HG03439 (cell line): ENCODE measurements around the gene USF2.
"Not testable (repeated sequence)": the region's sequence is repeated elsewhere in the genome, so short reads cannot be mapped to it uniquely, and the experiment has no call there.

ENCODE experiments used
- ATAC-seq: cut with Tn5 transposase; IDR thresholded peaks from one replicate; pipeline ENCODE4 v1.9.1; 2021; ENCODE audit warnings: mild to moderate bottlenecking, moderate library complexity; ENCODE audit not compliant: unreplicated experiment

Gene USF2

GRCh38 chr19:35284153-35285094, 15.7 kb downstream of the USF2 start:
- no peak for ATAC-seq

- no peak for ATAC-seq
Observed at GRCh38 chr19:35285095-35285449, 16.3 kb downstream of the USF2 start.

- ATAC-seq = not testable (repeated sequence)
Observed at GRCh38 chr19:35285465-35285864, 16.7 kb downstream of the USF2 start.

- not testable (repeated sequence) for ATAC-seq
Observed at GRCh38 chr19:35286101-35286500, 17.3 kb downstream of the USF2 start.

GRCh38 chr19:35287713-35288112, 19.0 kb downstream of the USF2 start:
- ATAC-seq = no peak

- no peak for ATAC-seq
Observed at GRCh38 chr19:35288331-35288730, 19.6 kb downstream of the USF2 start.

GRCh38 chr19:35288906-35289305, 20.1 kb downstream of the USF2 start:
- ATAC-seq = no peak

- ATAC-seq = no peak
Observed at GRCh38 chr19:35290381-35291127, 21.8 kb downstream of the USF2 start.

- no peak for ATAC-seq
Observed at GRCh38 chr19:35291259-35291658, 22.5 kb downstream of the USF2 start.

- ATAC-seq = no peak
Observed at GRCh38 chr19:35291916-35292315, 23.2 kb downstream of the USF2 start, which contains the start of gene MAG. TSS of gene MAG (plus strand) at chr19:35292161. CDS start at chr19:35295409, 3,248 bp downstream.

GRCh38 chr19:35292421-35293362, 23.9 kb downstream of the USF2 start:
- ATAC-seq = no peak

- ATAC-seq = no peak
Observed at GRCh38 chr19:35293363-35293739, 24.6 kb downstream of the USF2 start.

- no peak for ATAC-seq
Observed at GRCh38 chr19:35293808-35294207, 25.0 kb downstream of the USF2 start.

- ATAC-seq = no peak
Observed at GRCh38 chr19:35294328-35294727, 25.6 kb downstream of the USF2 start.

- ATAC-seq = no peak
Observed at GRCh38 chr19:35294859-35295791, 26.4 kb downstream of the USF2 start.

GRCh38 chr19:35295792-35296462, 27.2 kb downstream of the USF2 start:
- no peak for ATAC-seq

- ATAC-seq = no peak
Observed at GRCh38 chr19:35296644-35297514, 28.1 kb downstream of the USF2 start.

GRCh38 chr19:35297515-35297848, 28.7 kb downstream of the USF2 start:
- no peak for ATAC-seq
